ENCODE data around the gene MKRN2. TPM values are rescaled to one million over a fixed set of nuclear protein-coding genes. Genes with fewer than 3 reads are reported as not detected.

MKRN2 gene
- total and polyA plus RNA-seq, 2 of the 4 experiments (the other 2 are of a cell fraction) = 44.4 to 65.6 TPM

GRCh38 chr3:12629560-12629959 lies 72.7 kb downstream of the MKRN2 start:
- POLR2A ChIA-PET (ENCODE audit: unreplicated experiment) = no interaction called here
- CTCF ChIA-PET = no interaction called here
- H3K9me3 ChIP-seq (ENCODE audit: control insufficient read depth, insufficient read depth, low read length) = no peaks in the 10 kb centered on the region
- intact Hi-C loops (cut with micrococcal nuclease) = no loop called here
- ATAC-seq (ENCODE audit: low read depth) (peak; percentile 50; the same call in 1 of the 2 replicates), DNase-seq (peak; percentile 59)
- H3K4me3 ChIP-seq (ENCODE audit: insufficient read depth, low read depth, low read length) = no peak overlapping the region
- H2BK5ac ChIP-seq (ENCODE audit: low read depth, low read length, poor library complexity, severe bottlenecking) = no peak overlapping the region
- no TSS peak for BruUV-seq (replicated peaks)
- in situ Hi-C loops (cut with MboI; ENCODE audit: low sequenced_read_pairs) = no loop called here
- TF ChIP-seq NFE2L2 (IDR thresholded peaks at IDR 0.05; ENCODE audit: low read depth, low read length) (no peak), RAD21 (IDR thresholded peaks at IDR 0.05; ENCODE audit: low read length) (no peak), ELK1 (IDR thresholded peaks at IDR 0.05; ENCODE audit: borderline replicate concordance, low read depth, low read length) (no peak), RCOR1 (IDR thresholded peaks at IDR 0.05; ENCODE audit: insufficient replicate concordance, low read length) (no peak), BHLHE40 (IDR thresholded peaks at IDR 0.05; ENCODE audit: low read depth, low read length) (no peak), MAZ (IDR thresholded peaks at IDR 0.05; ENCODE audit: borderline replicate concordance, low read depth, low read length) (no peak), USF2 (IDR thresholded peaks at IDR 0.05; ENCODE audit: low read depth, low read length) (no peak), CTCF (conservative IDR thresholded peaks at IDR 0.05; ENCODE audit: low read depth, low read length) (no peak), CHD1 (IDR thresholded peaks at IDR 0.05; ENCODE audit: low read depth, low read length) (no peak)
- dilution Hi-C loops (cut with HindIII; ENCODE audit: low sequenced_read_pairs, unreplicated experiment) = no loop called here
- peaks cover 15% of the 10 kb centered on the region for H3K9me1 ChIP-seq (ENCODE audit: insufficient read depth, low read length)
- no peak overlapping the region for H3K4me2 ChIP-seq (ENCODE audit: low read depth, low read length)
- H2AFZ ChIP-seq (replicated peaks; ENCODE audit: low read length, poor library complexity) = no peak overlapping the region
- no peak overlapping the region for H3K14ac ChIP-seq (replicated peaks; ENCODE audit: low read depth, low read length)
- no peak overlapping the region for H2BK15ac ChIP-seq (ENCODE audit: low read depth, low read length)
- no peak overlapping the region for H4K8ac ChIP-seq (ENCODE audit: low read depth in 2 of 2, low read length in 2 of 2)
- H3K27ac ChIP-seq (ENCODE audit: insufficient read depth, low read length) = no peak overlapping the region
- H2BK120ac ChIP-seq (ENCODE audit: low read depth, low read length) = no peak overlapping the region
- H3K36me3 ChIP-seq (ENCODE audit: control insufficient read depth, insufficient read depth, low read length) = no peaks in the 10 kb centered on the region
- H4K91ac ChIP-seq (ENCODE audit: insufficient read depth, low read depth, low read length) = no peak overlapping the region
- no peak overlapping the region for H2BK20ac ChIP-seq (ENCODE audit: low read depth, low read length)
- H3K18ac ChIP-seq (ENCODE audit: low read depth, low read length) = no peak overlapping the region
- no peak overlapping the region for H2AK9ac ChIP-seq (replicated peaks; ENCODE audit: low read depth, low read length, poor library complexity)
- H3K9ac ChIP-seq (ENCODE audit: low read depth, low read length) = no peak overlapping the region
- H4K5ac ChIP-seq (ENCODE audit: low read depth, low read length) = no peak overlapping the region
- no peak overlapping the region for H3K56ac ChIP-seq (ENCODE audit: extremely low read depth, insufficient read depth, low read length)
- H3K27me3 ChIP-seq (ENCODE audit: control insufficient read depth, insufficient read depth, low read length) = no peaks in the 10 kb centered on the region
- 6% methylated on average over 2 of the region's 4 CpGs; no CpG with 5 or more reads in 1 of the 2 experiments for WGBS, 2 experiments (ENCODE audit: extremely low coverage in 2 of 2, insufficient read length in 1 of 2)
- H3K79me1 ChIP-seq (ENCODE audit: low read depth in 1 of 2, low read length in 2 of 2) = peaks cover 16 to 59% of the 10 kb centered on the region in 2 experiments
- peaks cover 84% of the 10 kb centered on the region for H4K20me1 ChIP-seq (ENCODE audit: insufficient read depth, low read length)
- H3K4ac ChIP-seq (ENCODE audit: low read depth, low read length) = no peak overlapping the region
- no peak overlapping the region for H3K23ac ChIP-seq (ENCODE audit: low read depth, low read length)
- peaks cover 11% of the 10 kb centered on the region for H3K4me1 ChIP-seq (ENCODE audit: control insufficient read depth, insufficient read depth, low read length)
- no peak overlapping the region for H2AK5ac ChIP-seq (ENCODE audit: low read depth, low read length)

All from IMR-90 (cell line).